ENCODE measurements around the gene PTPN1.

GRCh38 chr20:50593005-50593335 is 82.8 kb downstream of the PTPN1 start:
- TF ChIP-seq POLR2A (IDR thresholded peaks at IDR 0.05) (no peak), POLR2AphosphoS5 (IDR thresholded peaks at IDR 0.05) (no peak), CTCF (IDR thresholded peaks at IDR 0.05) (no peak)

All from stomach (tissue), 4 donors.